ENCODE data around the gene DDX17. TPM values are rescaled to one million over a fixed set of nuclear protein-coding genes. Genes with fewer than 3 reads are reported as not detected.

Gene DDX17
- total and polyA plus RNA-seq, 9 of the 15 experiments (the other 6 are each of a cell fraction or from before 2014, with no cell fraction given): 17.6 to 421 (median 189) TPM

- TF ChIP-seq GATAD2A (IDR thresholded peaks at IDR 0.05) (no peak), E2F6 (IDR thresholded peaks at IDR 0.05; ENCODE audit: borderline replicate concordance in 1 of 2, extremely low read depth in 1 of 2, insufficient read depth in 1 of 2, insufficient read length in 1 of 2, low read depth in 1 of 2, low read length in 1 of 2, poor library complexity in 1 of 2, severe bottlenecking in 1 of 2) (peak in 1 of 2 experiments; percentile 48), PTTG1 (tag; IDR thresholded peaks at IDR 0.05; ENCODE audit: low read depth) (no peak), ZNF561 (CRISPR knock-in tag; conservative IDR thresholded peaks at IDR 0.05) (no peak), ZNF785 (CRISPR knock-in tag; IDR thresholded peaks at IDR 0.05) (no peak), ZC3H8 (IDR thresholded peaks at IDR 0.05) (no peak), KLF16 (IDR thresholded peaks at IDR 0.05) (no peak), HMGN3 (IDR thresholded peaks at IDR 0.05; ENCODE audit: borderline replicate concordance, extremely low read depth, insufficient read length, low read depth, low read length) (no peak), POLR2H (tag; IDR thresholded peaks at IDR 0.05; ENCODE audit: low read depth) (peak; percentile 87), ZNF75A (CRISPR knock-in tag; IDR thresholded peaks at IDR 0.05) (no peak), ELF4 (CRISPR knock-in tag; IDR thresholded peaks at IDR 0.05) (no peak), ZFX (CRISPR knock-in tag; IDR thresholded peaks at IDR 0.05) (peak; percentile 53), SMARCC2 (IDR thresholded peaks at IDR 0.05; ENCODE audit: low read depth) (no peak), YBX1 (IDR thresholded peaks at IDR 0.05) (no peak), SLC30A9 (CRISPR knock-in tag; IDR thresholded peaks at IDR 0.05) (no peak), ZBTB9 (CRISPR knock-in tag; IDR thresholded peaks at IDR 0.05) (peak; percentile 89), FOXA1 (IDR thresholded peaks at IDR 0.05; ENCODE audit: borderline replicate concordance) (no peak), ZKSCAN3 (CRISPR knock-in tag; IDR thresholded peaks at IDR 0.05) (no peak), ARID1B (IDR thresholded peaks at IDR 0.05) (no peak)
- TF ChIP-seq, protein P1, sequence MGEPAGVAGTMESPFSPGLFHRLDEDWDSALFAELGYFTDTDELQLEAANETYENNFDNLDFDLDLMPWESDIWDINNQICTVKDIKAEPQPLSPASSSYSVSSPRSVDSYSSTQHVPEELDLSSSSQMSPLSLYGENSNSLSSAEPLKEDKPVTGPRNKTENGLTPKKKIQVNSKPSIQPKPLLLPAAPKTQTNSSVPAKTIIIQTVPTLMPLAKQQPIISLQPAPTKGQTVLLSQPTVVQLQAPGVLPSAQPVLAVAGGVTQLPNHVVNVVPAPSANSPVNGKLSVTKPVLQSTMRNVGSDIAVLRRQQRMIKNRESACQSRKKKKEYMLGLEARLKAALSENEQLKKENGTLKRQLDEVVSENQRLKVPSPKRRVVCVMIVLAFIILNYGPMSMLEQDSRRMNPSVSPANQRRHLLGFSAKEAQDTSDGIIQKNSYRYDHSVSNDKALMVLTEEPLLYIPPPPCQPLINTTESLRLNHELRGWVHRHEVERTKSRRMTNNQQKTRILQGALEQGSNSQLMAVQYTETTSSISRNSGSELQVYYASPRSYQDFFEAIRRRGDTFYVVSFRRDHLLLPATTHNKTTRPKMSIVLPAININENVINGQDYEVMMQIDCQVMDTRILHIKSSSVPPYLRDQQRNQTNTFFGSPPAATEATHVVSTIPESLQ (CRISPR knock-in tag; IDR thresholded peaks at IDR 0.05): no peak
- TF ChIP-seq, protein P2, sequence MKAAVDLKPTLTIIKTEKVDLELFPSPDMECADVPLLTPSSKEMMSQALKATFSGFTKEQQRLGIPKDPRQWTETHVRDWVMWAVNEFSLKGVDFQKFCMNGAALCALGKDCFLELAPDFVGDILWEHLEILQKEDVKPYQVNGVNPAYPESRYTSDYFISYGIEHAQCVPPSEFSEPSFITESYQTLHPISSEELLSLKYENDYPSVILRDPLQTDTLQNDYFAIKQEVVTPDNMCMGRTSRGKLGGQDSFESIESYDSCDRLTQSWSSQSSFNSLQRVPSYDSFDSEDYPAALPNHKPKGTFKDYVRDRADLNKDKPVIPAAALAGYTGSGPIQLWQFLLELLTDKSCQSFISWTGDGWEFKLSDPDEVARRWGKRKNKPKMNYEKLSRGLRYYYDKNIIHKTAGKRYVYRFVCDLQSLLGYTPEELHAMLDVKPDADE (conservative IDR thresholded peaks at IDR 0.05; ENCODE audit: control insufficient read depth, low read depth, low read length): 0 out of 2 replicates have a peak, but pooled peaks have one; percentile 33
- TF ChIP-seq, protein P3, sequence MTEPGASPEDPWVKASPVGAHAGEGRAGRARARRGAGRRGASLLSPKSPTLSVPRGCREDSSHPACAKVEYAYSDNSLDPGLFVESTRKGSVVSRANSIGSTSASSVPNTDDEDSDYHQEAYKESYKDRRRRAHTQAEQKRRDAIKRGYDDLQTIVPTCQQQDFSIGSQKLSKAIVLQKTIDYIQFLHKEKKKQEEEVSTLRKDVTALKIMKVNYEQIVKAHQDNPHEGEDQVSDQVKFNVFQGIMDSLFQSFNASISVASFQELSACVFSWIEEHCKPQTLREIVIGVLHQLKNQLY (CRISPR knock-in tag; conservative IDR thresholded peaks at IDR 0.05): no peak
Observed at GRCh38 chr22:38506118-38506962, at the start of gene DDX17 (continued).
